ENCODE measurements around the gene HCRTR1. TPM values are rescaled to one million over a fixed set of nuclear protein-coding genes. Genes with fewer than 3 reads are reported as not detected.

HCRTR1 gene
- not detected in 2 replicates for total RNA-seq (2014; rRNA removed; shearing (Covaris generic))

DNA sequence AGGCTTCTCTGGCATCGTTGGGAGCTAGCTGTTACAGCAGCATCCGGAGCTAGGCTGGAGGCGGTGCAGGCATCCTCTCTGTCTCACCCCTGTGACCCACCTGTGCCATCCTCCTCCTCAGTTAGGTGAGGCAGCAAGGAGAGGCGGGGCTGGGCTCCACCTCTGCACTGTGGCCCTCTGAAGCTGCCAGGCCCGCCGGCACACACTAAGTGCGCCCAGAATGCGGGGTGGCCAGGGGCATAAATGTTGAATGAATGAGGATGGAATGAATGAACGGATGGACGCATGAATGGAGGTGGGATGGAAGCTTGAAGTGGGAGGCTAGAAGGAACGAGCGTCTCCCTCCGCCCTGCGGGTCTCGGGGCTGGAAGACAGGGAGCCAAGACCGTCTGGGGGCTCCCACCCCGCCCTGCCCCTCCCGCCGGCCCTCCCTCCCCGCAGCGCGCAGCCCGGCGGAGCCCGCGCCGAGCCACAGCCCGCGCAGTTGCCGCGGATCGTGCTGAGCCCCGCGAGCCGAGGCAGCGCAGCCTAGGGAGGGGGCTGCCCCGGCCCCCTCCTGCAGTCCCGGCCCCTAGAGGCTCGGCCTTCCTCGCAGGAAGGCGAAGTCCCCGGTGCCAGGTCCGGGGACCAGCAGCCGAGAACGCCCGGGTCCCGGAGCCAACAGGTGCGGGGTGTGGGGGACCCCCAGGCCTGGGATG, at the start of gene HCRTR1:
Gene HCRTR1, plus strand, starts transcription at position 472 of the 698 bp plus-strand sequence. CDS start 1,504 bp downstream, outside the sequence.
- no peaks in the 10 kb centered on the region for H3K9me3 ChIP-seq (replicated peaks)

GRCh38 chr1:31567956-31568570, 49.4 kb upstream of the HCRTR1 start:
- Histone ChIP-seq H3K9me3 (replicated peaks) (no peaks in the 10 kb centered on the region), H3K27me3 (replicated peaks) (no peaks in the 10 kb centered on the region), H3K27ac (no peak overlapping the region), H3K4me1 (replicated peaks) (peaks cover 33% of the 10 kb centered on the region), H3K4me3 (no peak overlapping the region), H3K36me3 (no peaks in the 10 kb centered on the region)
- DNase-seq (ENCODE audit: low read depth in 1 of 2, low spot score in 2 of 2) = peak in 1 of 2 experiments; percentile 17

More for the DNA sequence above, at the start of gene HCRTR1:
- no peak within 1 kb of the TSS for H3K27ac ChIP-seq
- peaks cover 5% of the 10 kb centered on the region for H3K4me1 ChIP-seq (replicated peaks)
- peaks cover 8% of the 10 kb centered on the region for H3K27me3 ChIP-seq (replicated peaks)
- DNase-seq (ENCODE audit: low read depth in 1 of 2, low spot score in 2 of 2) = no peak
- H3K4me3 ChIP-seq = peak within 1 kb of the TSS; percentile 29
- H3K36me3 ChIP-seq = no peaks in the 10 kb centered on the region

- Histone ChIP-seq H3K4me3 (no peak overlapping the region), H3K27ac (no peak overlapping the region), H3K36me3 (no peaks in the 10 kb centered on the region), H3K9me3 (replicated peaks) (no peaks in the 10 kb centered on the region), H3K4me1 (replicated peaks) (peaks cover 33% of the 10 kb centered on the region), H3K27me3 (replicated peaks) (no peaks in the 10 kb centered on the region)
- peak in 1 of 2 experiments; percentile 34 for DNase-seq (ENCODE audit: low read depth in 1 of 2, low spot score in 2 of 2)
Observed at GRCh38 chr1:31568895-31569595, 48.4 kb upstream of the HCRTR1 start.

- H3K9me3 ChIP-seq (replicated peaks) = no peaks in the 10 kb centered on the region
- no peak overlapping the region for H3K27ac ChIP-seq
- H3K4me3 ChIP-seq = no peak overlapping the region
- peaks cover 33% of the 10 kb centered on the region for H3K4me1 ChIP-seq (replicated peaks)
- H3K27me3 ChIP-seq (replicated peaks) = no peaks in the 10 kb centered on the region
- no peaks in the 10 kb centered on the region for H3K36me3 ChIP-seq
- DNase-seq (ENCODE audit: low read depth in 1 of 2, low spot score in 2 of 2) = peak in 1 of 2 experiments; percentile 13
Observed at GRCh38 chr1:31569596-31570173, 47.8 kb upstream of the HCRTR1 start.

- Histone ChIP-seq H3K4me1 (replicated peaks) (peaks cover 38% of the 10 kb centered on the region), H3K36me3 (no peaks in the 10 kb centered on the region), H3K27ac (no peak overlapping the region), H3K9me3 (replicated peaks) (no peaks in the 10 kb centered on the region), H3K27me3 (replicated peaks) (no peaks in the 10 kb centered on the region), H3K4me3 (no peak overlapping the region)
- peak in 1 of 2 experiments; percentile 34 for DNase-seq (ENCODE audit: low read depth in 1 of 2, low spot score in 2 of 2)
Observed at GRCh38 chr1:31570228-31570627, 47.3 kb upstream of the HCRTR1 start.

DNA sequence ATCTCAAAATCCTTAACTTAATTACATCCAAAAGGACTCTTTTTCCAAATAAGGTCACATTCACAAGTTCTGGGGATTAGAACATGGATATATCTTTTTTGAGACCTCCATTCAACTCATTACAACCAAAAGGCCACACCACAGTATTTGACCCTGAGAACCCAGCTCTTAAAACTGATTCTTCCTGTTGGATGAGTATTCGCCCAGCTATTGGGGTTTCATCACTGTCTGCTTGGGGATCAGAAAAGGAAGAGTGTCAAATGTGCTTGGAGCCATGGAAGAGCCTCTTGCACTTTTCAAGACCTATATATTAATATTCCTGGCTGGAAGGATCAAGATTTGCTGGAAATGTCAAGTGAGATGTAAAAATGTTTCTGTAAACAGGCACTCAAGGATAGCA, 46.6 kb upstream of the HCRTR1 start:
- Histone ChIP-seq H3K27ac (no peak overlapping the region), H3K9me3 (replicated peaks) (no peaks in the 10 kb centered on the region), H3K4me3 (no peak overlapping the region), H3K36me3 (no peaks in the 10 kb centered on the region), H3K27me3 (replicated peaks) (no peaks in the 10 kb centered on the region), H3K4me1 (replicated peaks) (peaks cover 44% of the 10 kb centered on the region)
- DNase-seq (ENCODE audit: low read depth in 1 of 2, low spot score in 2 of 2) = peak in 1 of 2 experiments; percentile 13

- DNase-seq (ENCODE audit: low read depth in 1 of 2, low spot score in 2 of 2) = peak in 1 of 2 experiments; percentile 35
- H3K4me1 ChIP-seq (replicated peaks) = peaks cover 52% of the 10 kb centered on the region
- no peak overlapping the region for H3K27ac ChIP-seq
- H3K36me3 ChIP-seq = no peaks in the 10 kb centered on the region
- no peaks in the 10 kb centered on the region for H3K27me3 ChIP-seq (replicated peaks)
- H3K9me3 ChIP-seq (replicated peaks) = no peaks in the 10 kb centered on the region
- H3K4me3 ChIP-seq = no peak overlapping the region
Observed at GRCh38 chr1:31571340-31572295, 45.9 kb upstream of the HCRTR1 start.

DNA sequence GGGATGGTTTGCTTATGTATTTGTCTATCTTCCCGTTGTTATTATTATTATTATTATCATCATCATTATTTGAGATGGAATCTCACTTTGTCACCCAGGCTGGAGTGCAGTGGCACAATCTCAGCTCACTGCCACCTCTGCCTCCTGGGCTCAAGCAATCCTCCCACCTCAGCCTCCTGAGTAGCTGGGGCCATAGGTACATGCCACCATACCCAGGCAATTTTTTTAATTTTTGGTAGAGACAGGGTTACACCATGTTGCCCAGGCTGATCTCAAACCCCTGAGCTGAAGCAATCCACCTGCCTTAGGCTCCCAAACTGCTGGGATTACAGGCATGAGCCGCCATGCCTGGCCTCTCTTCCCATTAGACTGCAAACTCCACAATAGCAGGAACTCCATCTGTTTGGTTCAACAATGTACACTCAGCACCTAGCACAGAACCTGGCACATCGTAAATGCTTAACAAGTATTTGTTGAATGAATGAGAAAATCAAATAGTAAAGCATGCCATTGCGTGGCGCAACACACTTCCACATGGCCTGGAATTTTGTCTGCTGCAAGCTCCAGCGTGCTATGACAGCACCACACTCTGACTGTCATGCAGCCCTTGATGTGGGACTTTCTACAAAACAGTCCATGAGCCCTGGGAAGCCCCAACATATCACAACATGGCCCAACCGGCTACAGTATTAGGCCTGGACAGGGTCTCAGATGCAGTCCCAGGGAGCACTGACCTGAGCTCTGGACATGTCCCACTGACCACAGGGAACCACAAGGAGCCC, 45.0 kb upstream of the HCRTR1 start:
- H3K4me3 ChIP-seq = no peak overlapping the region
- H3K36me3 ChIP-seq = no peaks in the 10 kb centered on the region
- no peaks in the 10 kb centered on the region for H3K27me3 ChIP-seq (replicated peaks)
- H3K9me3 ChIP-seq (replicated peaks) = no peaks in the 10 kb centered on the region
- peak in 1 of 2 experiments; percentile 35 for DNase-seq (ENCODE audit: low read depth in 1 of 2, low spot score in 2 of 2)
- peaks cover 61% of the 10 kb centered on the region for H3K4me1 ChIP-seq (replicated peaks)
- no peak overlapping the region for H3K27ac ChIP-seq

GRCh38 chr1:31573261-31573660, 44.2 kb upstream of the HCRTR1 start:
- no peak overlapping the region; the same call in 1 of the 2 replicates for H3K27ac ChIP-seq

GRCh38 chr1:31574749-31575368, 42.6 kb upstream of the HCRTR1 start:
- DNase-seq (ENCODE audit: low read depth in 1 of 2, low spot score in 2 of 2) = peak in 1 of 2 experiments; percentile 43

More at GRCh38 chr1:31573261-31573660, 44.2 kb upstream of the HCRTR1 start:
- H3K4me3 ChIP-seq = no peak overlapping the region
- H3K9me3 ChIP-seq (replicated peaks) = no peaks in the 10 kb centered on the region
- peaks cover 59% of the 10 kb centered on the region for H3K4me1 ChIP-seq (replicated peaks)
- peak in 1 of 2 experiments; percentile 41 for DNase-seq (ENCODE audit: low read depth in 1 of 2, low spot score in 2 of 2)
- H3K27me3 ChIP-seq (replicated peaks) = no peaks in the 10 kb centered on the region
- no peaks in the 10 kb centered on the region for H3K36me3 ChIP-seq

DNA sequence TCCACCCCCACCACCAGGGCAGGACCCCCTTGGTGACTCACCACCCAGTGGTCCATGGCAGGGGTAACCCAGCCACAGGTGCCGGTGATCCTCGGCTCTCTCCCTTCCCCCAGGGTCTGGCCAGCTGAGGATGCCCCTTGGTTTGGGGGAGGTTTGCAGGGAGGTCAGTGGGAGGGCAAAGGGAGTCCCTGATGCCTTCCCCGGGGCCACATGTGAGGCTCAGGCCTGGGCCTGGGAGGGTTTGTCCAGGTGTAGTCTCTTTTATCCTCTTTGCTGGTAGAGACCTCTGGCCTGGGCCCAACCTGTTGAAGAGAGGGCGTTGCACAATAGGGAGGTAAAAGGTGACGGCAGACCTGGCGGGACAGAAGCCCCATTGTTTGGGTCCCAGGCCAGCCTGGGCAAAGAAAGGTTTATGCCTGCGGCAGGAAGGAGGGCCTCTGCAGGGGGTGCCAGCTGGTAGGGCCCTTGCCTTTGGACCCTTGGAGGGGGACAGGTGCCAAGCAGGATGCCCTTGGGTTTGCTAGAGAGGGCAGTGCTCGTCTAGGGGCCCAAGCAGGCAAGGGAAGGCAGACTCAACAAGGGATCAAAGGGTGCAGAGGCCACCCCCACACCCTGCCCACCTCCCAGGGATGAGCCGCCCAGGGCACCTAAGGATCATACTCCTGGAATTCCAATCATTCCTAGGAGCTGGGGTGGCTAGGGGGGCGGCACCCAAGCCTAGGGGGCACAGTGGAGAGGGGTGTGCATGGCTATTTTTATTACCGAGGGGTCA, 41.9 kb upstream of the HCRTR1 start:
- peak overlapping the region; percentile 15; the same call in 1 of the 2 replicates for H3K27ac ChIP-seq
- H3K27me3 ChIP-seq (replicated peaks) = no peaks in the 10 kb centered on the region
- H3K9me3 ChIP-seq (replicated peaks) = no peaks in the 10 kb centered on the region
- DNase-seq (ENCODE audit: low read depth in 1 of 2, low spot score in 2 of 2) = peak; percentile 35 to 49
- H3K4me3 ChIP-seq = no peak overlapping the region
- H3K4me1 ChIP-seq (replicated peaks) = peaks cover 55% of the 10 kb centered on the region
- no peaks in the 10 kb centered on the region for H3K36me3 ChIP-seq

More at GRCh38 chr1:31574749-31575368, 42.6 kb upstream of the HCRTR1 start:
- Histone ChIP-seq H3K27me3 (replicated peaks) (no peaks in the 10 kb centered on the region), H3K27ac (0 out of 2 replicates have a peak overlapping the region, but pooled peaks have one; percentile 13), H3K4me1 (replicated peaks) (peaks cover 55% of the 10 kb centered on the region), H3K9me3 (replicated peaks) (no peaks in the 10 kb centered on the region), H3K4me3 (no peak overlapping the region), H3K36me3 (no peaks in the 10 kb centered on the region)

All from SJSA1 (cell line).